Upper lobe of right lung (tissue), 1 donor: ENCODE data around the gene ABHD16A. TPM values are rescaled to one million over a fixed set of nuclear protein-coding genes. Genes with fewer than 3 reads are reported as not detected.

Experiments
- ATAC-seq: fragments of 200-7000 bp; cut with Tn5 transposase; one replicate; pipeline ENCODE4 v1.9.1; 2020; ENCODE audit warnings: mild to moderate bottlenecking, moderate library complexity
- DNase-seq: peaks from one replicate; pipeline ENCODE4 v3.0.0-alpha.2; 2020
- H3K27ac ChIP-seq: fragments of 200-600 bp; one replicate; pipeline ENCODE4 v1.8.0; 2022
- H3K27me3 ChIP-seq: fragments of 200-600 bp; one replicate; pipeline ENCODE4 v1.8.0; 2022; ENCODE audit warnings: mild to moderate bottlenecking
- H3K36me3 ChIP-seq: fragments of 200-600 bp; one replicate; pipeline ENCODE4 v1.8.0; 2022
- H3K4me1 ChIP-seq: fragments of 200-600 bp; one replicate; pipeline ENCODE4 v1.8.0; 2022
- H3K4me3 ChIP-seq: fragments of 200-600 bp; one replicate; pipeline ENCODE4 v1.8.0; 2022; ENCODE audit warnings: mild to moderate bottlenecking
- H3K9me3 ChIP-seq: fragments of 200-600 bp; one replicate; pipeline ENCODE4 v1.8.0; 2022
- intact Hi-C: fragments of 100-400 bp; cut with DNase I; formaldehyde crosslinking; loops from one replicate; pipeline ENCODE4 v1.11.0; 2022
- total RNA-seq: library from RNA; stranded (reverse); fragmentation: NEBNext Ultra II Directional; extraction: Animal tissue kit (Norgen Biotek cat#: 25700); gene quantifications from one replicate; pipeline ENCODE4 v1.2.1, GENCODE V29; 2021
- TF ChIP-seq, protein P1 (sequence below): fragments of 200-600 bp; IDR thresholded peaks from one replicate; pipeline ENCODE4 v1.8.0; 2022; ENCODE audit warnings: antibody characterized with exemption
- donor health status: DM: no; HTN: yes; CAD: no; lungs with severe emphysema.

Gene ABHD16A
- total RNA-seq, 1 donor from 2014 or later: 55.8 TPM

DNA sequence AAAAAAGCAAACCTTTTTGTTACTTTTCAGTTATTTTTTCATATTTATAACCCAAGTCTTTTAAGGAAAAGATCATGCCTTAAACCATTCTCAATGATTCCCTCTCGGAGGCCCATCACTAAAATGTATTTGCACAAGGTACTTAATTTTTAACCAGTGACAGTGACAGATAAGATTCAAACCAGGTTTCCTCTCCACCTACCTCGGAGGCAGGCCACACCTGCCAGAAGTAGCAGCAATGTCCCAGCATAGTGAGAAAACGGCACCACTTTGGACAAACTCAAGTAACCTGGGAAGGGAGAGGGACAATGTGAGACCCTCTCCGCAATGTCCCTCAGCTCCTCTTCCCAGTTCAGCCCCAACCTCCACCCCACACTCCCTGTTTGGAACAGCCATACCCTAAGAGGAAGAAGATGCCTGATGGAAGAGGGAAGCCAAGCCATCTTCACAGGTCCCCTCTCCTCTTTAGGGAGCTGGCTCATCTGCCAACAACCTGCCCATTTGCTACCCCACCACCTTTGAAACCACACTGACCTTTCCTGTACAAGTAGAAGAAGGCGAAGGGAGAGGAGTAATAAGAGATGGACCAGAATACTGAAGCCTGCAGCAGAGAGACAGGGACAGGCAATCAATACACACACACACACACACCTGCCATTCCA is 2.3 kb downstream of the ABHD16A start:
- TF ChIP-seq, protein P1, sequence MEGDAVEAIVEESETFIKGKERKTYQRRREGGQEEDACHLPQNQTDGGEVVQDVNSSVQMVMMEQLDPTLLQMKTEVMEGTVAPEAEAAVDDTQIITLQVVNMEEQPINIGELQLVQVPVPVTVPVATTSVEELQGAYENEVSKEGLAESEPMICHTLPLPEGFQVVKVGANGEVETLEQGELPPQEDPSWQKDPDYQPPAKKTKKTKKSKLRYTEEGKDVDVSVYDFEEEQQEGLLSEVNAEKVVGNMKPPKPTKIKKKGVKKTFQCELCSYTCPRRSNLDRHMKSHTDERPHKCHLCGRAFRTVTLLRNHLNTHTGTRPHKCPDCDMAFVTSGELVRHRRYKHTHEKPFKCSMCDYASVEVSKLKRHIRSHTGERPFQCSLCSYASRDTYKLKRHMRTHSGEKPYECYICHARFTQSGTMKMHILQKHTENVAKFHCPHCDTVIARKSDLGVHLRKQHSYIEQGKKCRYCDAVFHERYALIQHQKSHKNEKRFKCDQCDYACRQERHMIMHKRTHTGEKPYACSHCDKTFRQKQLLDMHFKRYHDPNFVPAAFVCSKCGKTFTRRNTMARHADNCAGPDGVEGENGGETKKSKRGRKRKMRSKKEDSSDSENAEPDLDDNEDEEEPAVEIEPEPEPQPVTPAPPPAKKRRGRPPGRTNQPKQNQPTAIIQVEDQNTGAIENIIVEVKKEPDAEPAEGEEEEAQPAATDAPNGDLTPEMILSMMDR: no peak
- ATAC-seq: no peak
- H3K9me3 ChIP-seq: no peaks in the 10 kb centered on the region
- intact Hi-C loops: no loop called here
- H3K4me1 ChIP-seq: peaks cover 17% of the 10 kb centered on the region
- no peak overlapping the region for H3K27ac ChIP-seq
- H3K27me3 ChIP-seq: no peaks in the 10 kb centered on the region
- no peak for DNase-seq
- peaks cover 44% of the 10 kb centered on the region for H3K36me3 ChIP-seq
- no peak overlapping the region for H3K4me3 ChIP-seq

DNA sequence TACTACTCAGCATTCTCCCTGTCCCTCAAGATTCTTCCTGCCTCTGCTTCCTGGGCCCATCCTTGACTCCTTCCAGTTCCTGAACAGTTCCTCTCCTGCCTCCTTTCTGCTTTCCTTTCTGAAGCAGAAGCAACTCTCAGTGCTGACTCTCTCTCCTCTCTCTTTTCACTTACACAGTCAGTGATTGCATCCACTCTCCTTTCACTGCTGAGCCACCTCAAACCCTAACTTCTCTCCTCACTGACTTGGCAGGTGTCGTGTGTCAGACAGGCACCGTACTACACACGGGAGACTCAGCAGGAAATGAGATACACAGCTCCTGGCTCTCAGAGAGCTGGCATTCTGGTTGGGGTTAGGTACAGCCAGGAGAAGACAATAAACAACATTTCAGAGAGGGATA is 5.6 kb downstream of the ABHD16A start:
- H3K27me3 ChIP-seq: no peaks in the 10 kb centered on the region
- TF ChIP-seq, protein P1: no peak
- intact Hi-C loops: loop anchor here (10.0 kb wide), 1 partner anchor 137 kb away; no protein-coding TSS in a partner anchor
- no peak overlapping the region for H3K27ac ChIP-seq
- DNase-seq (no peak), ATAC-seq (no peak)
- H3K4me3 ChIP-seq: no peak overlapping the region
- H3K36me3 ChIP-seq: peaks cover 77% of the 10 kb centered on the region
- H3K4me1 ChIP-seq: peaks cover 17% of the 10 kb centered on the region
- no peaks in the 10 kb centered on the region for H3K9me3 ChIP-seq

DNA sequence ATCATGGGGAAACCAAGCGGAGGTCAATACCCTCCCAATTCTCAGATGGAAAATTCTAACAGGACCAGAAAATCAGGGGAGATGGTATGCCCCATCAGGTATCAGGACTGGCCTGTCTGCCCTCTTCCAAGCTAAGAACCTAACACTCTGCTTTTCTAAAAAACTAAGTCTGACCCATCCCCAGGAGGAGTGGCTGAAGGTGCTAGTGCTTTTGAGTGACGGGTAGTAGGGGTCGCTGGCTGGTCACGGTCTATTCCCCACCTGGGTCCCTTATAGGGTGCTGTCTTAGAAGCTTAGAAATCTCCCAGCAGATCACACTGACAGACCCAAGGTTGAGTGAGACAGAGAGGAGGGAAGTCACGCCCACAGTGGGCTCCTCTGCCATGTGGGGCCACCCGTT is 9.6 kb downstream of the ABHD16A start:
- TF ChIP-seq, protein P1: no peak
- no peak overlapping the region for H3K27ac ChIP-seq
- H3K4me1 ChIP-seq: no peaks in the 10 kb centered on the region
- no peaks in the 10 kb centered on the region for H3K9me3 ChIP-seq
- no peak for ATAC-seq
- intact Hi-C loops: loop anchor here (10.0 kb wide), 1 partner anchor 141 kb away; no protein-coding TSS in a partner anchor
- H3K4me3 ChIP-seq: no peak overlapping the region
- H3K27me3 ChIP-seq: no peaks in the 10 kb centered on the region
- H3K36me3 ChIP-seq: peaks cover 96% of the 10 kb centered on the region
- DNase-seq: no peak

DNA sequence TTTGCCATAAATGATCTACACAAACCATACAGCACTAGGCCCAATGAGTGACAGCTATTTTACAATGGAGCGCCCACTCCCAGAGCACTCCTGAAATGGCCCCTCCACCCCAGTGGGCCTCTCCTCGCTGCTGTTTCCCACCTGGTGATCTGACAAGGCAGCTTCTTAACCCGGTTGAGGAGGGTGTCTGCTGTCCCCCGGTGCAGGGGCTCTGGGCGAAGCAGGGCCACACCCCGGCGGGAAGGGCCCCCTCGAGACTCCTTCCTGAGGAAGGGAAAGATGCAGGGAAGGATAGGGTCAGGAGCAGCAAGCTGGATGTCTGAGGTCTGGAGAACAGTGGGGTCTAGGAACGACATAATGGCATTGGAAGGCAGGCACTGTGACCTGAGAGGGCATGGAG is 10.2 kb downstream of the ABHD16A start:
- TF ChIP-seq, protein P1: no peak
- DNase-seq (no peak), ATAC-seq (no peak)
- H3K36me3 ChIP-seq: peaks cover 96% of the 10 kb centered on the region
- no peak overlapping the region for H3K4me3 ChIP-seq
- H3K9me3 ChIP-seq: no peaks in the 10 kb centered on the region
- no peaks in the 10 kb centered on the region for H3K4me1 ChIP-seq
- no peak overlapping the region for H3K27ac ChIP-seq
- H3K27me3 ChIP-seq: no peaks in the 10 kb centered on the region
- intact Hi-C loops: loop anchor here (10.0 kb wide), 1 partner anchor 142 kb away; no protein-coding TSS in a partner anchor

DNA sequence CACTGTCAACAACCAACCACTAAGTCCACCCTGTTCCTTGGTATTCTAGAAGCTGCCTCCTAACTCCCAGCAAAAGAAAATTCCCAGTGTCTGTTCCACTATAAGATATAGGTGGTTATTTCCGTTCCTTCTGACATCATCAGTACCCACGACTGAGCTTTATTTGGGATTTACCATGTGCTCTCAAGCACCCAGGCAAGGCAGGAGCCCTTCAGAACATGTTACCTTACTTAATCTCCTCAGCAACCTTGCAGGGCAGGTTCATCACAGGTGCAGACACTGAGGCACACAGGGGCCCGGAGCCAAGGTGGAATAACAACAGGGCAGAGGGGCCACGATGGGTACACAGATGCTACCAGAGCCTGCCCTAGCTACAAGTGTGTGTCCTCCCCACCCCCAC is 10.8 kb downstream of the ABHD16A start:
- TF ChIP-seq, protein P1: no peak
- H3K4me1 ChIP-seq: no peaks in the 10 kb centered on the region
- no peak overlapping the region for H3K4me3 ChIP-seq
- H3K9me3 ChIP-seq: no peaks in the 10 kb centered on the region
- intact Hi-C loops: loop anchor here (10.0 kb wide), 1 partner anchor 142 kb away; no protein-coding TSS in a partner anchor
- peaks cover 98% of the 10 kb centered on the region for H3K36me3 ChIP-seq
- DNase-seq: no peak
- no peak overlapping the region for H3K27ac ChIP-seq
- no peaks in the 10 kb centered on the region for H3K27me3 ChIP-seq
- no peak for ATAC-seq
